IPS DF 4.7 (cell line): ENCODE results near the gene REM2.
"Not testable (repeated sequence)": the region's sequence is repeated elsewhere in the genome, so short reads cannot be mapped to it uniquely, and the experiment has no call there.

Experiments
- DNase-seq: peaks from one replicate; pipeline ENCODE4 v3.0.0-alpha.2; 2013; ENCODE audit warnings: low spot score; ENCODE audit errors: extremely low read depth

Gene REM2

GRCh38 chr14:22848351-22849164, 34.5 kb upstream of the REM2 start:
- DNase-seq, result no peak

- no peak for DNase-seq
Measured at GRCh38 chr14:22849212-22849819, 33.7 kb upstream of the REM2 start.

- no peak for DNase-seq
Measured at GRCh38 chr14:22850944-22851764, 31.9 kb upstream of the REM2 start.

GRCh38 chr14:22852178-22852577, 30.8 kb upstream of the REM2 start:
- not testable (repeated sequence) for DNase-seq

GRCh38 chr14:22852599-22852939, 30.5 kb upstream of the REM2 start:
- DNase-seq, result no peak

DNA sequence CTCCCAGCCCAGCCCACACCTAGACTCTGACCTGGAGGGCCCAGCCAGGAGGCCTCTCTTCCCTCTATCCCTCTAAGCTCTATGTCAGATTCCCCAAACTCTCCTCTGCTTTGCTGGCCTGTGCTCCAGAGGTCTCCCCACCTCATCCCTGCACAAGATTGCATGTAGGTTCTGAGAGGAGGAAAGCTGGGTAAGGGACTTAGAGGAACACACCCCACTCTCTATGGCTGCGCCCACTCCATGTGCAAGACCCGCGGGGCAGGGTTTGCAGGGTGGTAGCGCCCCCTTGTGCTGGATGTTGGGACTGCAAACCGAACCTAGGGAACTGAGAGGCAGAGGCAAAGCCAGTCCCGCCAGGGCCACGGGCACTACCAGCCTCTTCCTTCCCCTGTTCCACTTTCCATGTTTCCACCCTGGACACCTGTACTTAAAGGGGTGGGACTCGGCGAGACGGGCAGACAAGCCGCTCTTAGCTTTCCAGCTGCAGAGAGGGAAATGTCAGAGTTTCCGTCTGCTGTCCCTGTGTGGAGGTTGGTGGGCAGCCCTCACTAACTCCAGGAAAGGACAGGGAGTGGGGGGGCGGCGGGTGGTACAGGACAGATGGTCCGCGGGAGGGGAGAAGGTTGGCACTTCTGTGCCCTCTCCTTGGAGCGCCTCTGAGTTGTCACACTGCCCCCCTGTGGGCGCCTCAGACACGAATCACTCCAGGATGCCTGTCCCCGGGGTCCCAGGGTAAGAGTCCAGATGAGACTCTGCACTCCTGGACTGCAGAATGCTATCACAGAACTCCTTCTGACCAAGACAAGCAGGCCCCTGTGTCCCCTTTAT, 29.9 kb upstream of the REM2 start:
- DNase-seq, result no peak

GRCh38 chr14:22854296-22854695, 28.7 kb upstream of the REM2 start:
- DNase-seq, result not testable (repeated sequence)

GRCh38 chr14:22854963-22855724, 27.9 kb upstream of the REM2 start:
- DNase-seq, result no peak

DNA sequence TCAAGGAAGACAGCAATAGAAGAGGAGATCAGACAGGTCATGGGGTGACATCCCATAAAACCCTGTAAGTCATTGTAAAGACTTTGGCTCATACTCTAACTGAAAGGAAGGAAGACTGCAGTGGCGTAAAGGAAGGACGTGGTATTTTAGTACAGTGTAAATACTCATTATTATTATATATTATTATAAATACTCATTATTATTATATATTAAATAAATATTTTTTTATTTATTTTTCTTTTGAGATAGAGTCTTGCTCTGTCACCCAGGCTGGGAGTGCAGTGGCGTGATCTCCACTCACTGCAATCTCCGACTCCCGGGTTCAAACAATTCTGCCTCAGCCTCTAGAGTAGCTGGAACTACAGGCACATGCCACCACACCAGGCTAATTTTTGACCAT, 26.6 kb upstream of the REM2 start:
- DNase-seq, result no peak

- DNase-seq, result not testable (repeated sequence)
Measured at GRCh38 chr14:22860377-22860776, 22.6 kb upstream of the REM2 start.

GRCh38 chr14:22861651-22862050, 21.4 kb upstream of the REM2 start:
- no peak for DNase-seq

DNA sequence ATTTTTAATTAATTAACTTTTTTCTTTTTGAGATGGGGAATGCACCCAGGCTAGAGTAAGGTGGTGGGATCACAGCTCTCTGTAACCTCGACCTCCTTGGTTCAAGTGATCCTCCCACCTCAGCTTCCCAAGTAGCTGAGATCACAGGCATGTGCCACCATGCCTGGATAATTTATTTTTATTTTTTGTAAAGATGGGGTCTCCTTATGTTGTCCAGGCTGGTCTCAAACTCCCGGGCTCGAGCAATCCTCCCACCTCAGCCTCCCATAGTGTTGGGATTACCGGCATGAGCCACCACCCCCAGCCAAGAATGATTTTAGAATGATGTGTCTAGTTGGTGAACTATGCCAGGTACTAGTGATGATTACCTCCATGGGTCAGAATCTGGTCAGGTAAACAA, 18.0 kb upstream of the REM2 start:
- DNase-seq, result no peak

DNA sequence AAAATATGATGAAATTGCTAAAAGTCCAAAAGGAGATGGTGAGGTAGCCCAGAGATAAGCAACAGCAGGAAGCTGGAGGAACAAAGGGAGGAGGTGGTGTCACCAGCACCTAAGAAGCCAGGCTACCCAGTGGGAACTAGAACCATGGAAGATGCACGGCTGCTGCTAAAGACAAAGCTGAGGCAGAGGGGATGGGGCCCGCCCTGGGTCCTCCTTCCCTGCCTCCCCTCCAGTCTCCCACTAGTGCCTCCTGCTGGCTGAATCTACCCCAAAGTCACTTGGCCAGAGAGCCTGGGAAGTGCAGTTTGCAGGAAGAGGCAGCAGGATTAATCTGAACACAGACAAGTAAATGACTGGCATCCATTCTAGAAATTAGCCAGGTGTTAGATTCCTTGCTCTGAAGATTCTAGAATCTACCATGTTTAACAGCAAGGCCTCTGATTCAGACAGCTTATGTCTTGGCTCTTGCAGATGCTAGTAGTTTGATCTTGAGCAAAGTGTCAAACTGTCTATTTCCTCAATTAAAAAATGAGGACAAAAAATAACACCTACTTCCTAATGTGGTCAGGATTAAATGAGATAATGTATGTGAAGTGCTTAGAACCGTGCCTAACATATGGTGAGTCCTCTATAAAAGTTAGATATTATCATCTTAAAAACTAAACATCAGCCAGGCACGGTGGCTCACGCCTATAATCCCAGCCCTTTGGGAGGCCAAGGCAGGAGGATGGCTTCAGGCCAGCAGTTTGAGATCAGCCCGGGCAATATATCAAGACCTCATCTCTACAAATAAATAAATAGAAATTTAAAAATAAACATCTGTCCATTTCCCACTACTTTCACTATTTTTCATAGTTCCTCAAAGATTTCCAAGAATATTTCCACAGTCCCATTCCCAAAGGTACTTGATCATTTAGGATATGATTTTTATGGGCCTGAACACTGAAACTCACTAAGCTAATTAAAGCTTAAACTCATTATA, 17.3 kb upstream of the REM2 start:
- DNase-seq, result no peak

DNA sequence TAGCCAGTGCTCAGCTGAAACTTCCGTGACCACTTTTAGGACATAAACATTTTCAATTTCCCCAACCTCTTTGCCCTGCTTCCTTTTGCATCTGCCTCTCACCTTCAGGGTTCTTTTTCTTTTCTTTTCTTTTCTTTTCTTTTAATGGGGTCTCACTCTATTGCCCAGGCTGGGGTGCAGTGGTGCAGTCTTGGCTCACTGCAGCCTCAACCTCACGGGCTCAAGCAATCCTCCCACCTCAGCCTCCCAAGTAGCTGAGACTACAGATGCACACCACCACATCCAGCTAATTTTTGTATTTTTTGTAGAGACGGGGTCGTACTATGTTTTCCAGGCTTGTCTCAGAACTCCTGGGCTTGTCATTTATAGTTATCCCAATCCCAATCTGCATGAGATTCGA, 16.1 kb upstream of the REM2 start:
- no peak for DNase-seq

GRCh38 chr14:22870811-22871223, 12.2 kb upstream of the REM2 start:
- DNase-seq, result no peak

- no peak for DNase-seq
Measured at GRCh38 chr14:22871224-22872032, 11.6 kb upstream of the REM2 start, which contains the start of gene LRP10. TSS of gene LRP10 (plus strand) at chr14:22871740. CDS start at chr14:22872304, 564 bp downstream.

GRCh38 chr14:22872033-22872832, 10.8 kb upstream of the REM2 start:
- no peak for DNase-seq
